HT-29 (cell line): ENCODE data around the gene SORCS2. TPM values are rescaled to one million over a fixed set of nuclear protein-coding genes. Genes with fewer than 3 reads are reported as not detected.

Source experiments
- DNase-seq: peaks from one replicate; pipeline ENCODE4 v3.0.0-alpha.2; 2015; ENCODE audit warnings: low spot score
- total RNA-seq: library from RNA; depleted of rRNA; stranded (reverse); fragments of >200 nt; shearing (Covaris generic); gene quantifications from 2 replicates; pipeline ENCODE4 v1.2.3, GENCODE V29; 2014

The SORCS2 gene
- total RNA-seq, 1 experiment from 2014 or later = not detected

DNA sequence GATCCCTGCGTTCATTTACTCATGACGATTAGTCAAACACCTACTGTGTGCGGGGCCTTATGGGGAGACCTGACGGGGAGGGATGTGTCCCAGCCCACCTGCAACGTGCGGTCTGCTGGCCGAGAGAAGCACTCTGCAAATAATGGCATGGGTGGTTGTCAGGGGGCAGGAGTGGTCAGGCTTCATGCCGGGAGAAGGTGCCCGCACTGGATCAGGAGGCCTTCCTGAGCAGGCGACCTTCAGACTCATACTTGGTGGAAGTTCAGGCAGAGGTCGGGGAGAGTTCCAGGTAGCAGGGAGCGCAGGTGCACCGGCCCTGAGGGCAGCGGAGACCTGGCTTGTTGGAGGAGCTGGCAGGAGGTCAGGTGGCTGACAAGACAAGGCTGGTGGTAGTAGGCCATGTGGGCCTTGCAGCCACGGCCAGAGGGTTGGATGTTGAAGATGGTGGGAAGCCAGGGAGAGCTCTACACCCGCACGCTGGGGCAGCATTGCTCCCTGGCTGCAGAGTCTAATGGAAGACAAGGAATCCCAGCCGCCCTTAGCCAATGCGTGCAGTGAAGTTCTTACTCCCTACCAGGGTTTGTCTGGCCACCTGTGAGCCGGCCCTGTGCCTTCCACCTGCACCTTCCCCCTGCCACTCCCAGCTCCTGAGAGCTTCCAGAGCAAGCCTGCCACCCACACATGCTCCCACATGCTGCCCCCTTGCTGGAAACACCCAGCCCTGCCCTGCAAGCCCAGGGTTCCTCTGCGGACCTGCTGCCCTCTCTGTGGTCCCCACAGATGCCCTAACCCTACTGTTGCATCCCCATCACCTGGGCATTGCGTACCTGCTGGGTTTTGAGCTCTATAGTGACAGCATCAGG, 145.1 kb downstream of the SORCS2 start:
- no peak for DNase-seq

DNA sequence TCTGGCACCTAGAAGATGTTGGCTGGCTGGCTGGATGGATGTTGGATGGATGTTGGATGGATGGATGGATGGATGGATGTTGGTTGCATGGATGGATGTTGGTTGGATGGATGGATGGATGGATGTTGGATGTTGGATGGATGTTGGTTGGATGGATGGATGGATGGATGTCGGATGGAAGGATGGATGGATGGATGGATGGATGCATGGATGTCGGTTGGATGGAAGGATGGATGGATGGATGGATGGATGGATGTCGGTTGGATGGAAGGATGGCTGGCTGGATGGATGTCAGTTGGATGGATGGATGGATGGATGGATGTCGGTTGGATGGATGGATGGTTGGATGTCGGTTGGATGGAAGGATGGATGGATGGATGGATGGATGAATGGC, 145.7 kb downstream of the SORCS2 start:
- no peak for DNase-seq

DNA sequence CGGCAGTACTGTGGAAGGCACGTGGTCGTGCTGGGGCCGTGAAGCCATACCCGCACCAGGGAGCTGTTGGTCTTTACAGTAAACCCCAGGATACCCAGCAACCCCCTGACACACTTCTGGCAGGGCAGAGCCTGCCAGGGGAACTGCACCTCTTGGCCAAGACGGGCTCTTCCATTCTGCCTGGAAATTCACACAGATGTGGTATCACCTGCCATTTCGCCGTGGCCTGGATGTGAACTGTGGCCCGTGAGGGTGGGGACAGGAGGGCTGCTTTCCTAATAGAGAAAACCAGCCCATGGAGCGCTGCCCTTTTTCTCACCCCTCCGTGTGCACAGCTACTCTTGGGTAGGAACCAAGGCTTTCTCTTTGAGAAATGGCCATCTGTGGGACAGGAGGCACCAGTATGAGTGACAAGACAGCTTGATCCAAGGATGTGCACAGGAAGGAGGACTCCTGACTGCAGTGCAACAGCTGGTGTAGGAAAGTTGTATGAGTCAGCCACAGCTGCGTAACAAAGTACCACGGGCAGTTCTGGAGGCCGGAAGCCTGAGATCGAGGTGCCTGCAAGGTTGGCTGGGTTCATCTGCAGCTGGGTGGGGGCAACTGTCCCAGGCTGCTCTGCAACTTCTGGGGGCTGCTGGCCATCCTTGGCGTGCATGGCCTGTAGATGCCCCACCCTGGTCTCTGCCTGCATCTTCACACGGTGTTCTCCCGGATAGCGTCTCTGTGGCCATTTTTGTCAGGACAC, 146.7 kb downstream of the SORCS2 start:
- no peak for DNase-seq

DNA sequence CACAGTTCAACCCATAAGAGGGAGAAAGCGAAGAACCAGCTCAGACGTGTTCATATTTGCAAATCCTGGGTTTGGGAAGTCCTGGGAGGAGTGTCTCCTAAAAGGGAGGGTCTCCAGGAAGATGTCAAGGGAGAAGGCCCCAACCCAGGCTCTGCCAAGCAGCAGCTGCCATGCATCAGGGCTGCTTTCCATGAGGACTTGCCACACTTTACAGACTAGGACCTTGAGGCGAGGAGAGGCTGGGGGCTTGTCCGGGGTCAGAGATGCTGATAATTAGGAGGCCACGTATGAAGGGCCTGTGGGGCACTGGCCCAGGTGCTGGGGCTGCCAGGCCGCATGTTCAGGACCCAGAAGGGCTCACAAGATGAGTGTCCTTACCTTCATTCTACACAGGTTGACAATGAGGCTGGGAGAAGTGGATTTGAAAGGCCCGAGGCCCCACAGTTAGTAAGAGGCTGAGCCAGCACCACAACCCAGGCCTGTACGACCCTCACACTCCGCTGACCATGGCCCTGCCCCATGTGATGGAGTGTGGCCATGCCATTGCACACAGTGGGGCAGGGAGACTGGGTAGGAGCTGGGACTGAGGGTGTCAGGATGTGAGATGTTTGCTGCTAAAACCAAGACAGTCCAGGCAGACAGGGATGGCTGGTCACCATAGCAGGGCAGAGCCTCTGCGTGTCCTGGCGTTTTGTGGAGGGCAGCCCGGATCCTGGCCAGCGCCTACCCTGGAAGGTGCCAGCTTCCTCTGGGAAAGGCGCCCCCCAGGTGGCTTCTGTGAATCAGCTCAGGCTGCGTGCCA, 147.6 kb downstream of the SORCS2 start:
- DNase-seq = no peak

DNA sequence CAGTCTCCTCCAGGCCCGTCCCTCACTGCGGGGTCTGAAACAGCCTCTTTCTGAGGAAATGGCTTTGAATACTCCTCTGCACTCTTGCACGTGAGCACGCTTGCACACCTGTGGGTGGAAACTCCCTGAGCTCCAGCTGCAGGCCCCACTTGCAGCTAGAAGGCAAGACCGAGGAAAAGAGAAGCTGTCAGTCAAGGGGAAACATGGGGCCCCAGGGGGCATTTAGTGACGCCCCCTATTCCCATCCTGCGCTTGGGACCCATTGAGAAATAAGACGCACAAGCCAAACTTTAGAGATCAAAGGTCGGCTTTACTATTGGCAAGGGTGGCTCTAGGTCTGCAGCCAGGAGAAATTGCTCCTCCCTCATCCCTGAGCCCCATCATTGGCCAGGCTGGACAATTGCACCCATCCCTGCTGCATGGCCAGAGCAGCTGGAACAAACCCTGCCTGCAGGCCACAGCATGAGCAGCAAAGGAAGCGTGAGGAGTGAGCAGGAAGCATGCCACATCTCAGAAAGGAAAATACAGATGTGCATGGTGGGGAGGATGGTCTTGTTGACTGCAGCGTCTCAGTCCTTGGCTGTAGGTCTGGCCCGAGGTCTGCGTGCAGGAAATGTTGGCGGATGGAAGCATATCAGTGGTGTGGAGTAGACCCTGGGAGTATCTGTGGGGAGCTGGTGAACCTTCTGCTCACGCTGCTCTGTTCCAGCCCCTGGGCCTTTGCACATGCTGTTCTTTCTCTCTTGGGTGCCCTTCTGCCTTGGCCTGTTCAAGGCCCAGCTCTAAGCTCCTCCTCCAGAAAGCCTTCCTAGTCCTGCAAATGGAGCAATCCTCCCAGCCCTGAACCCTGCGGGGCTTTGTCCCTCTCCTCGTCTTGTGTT, 148.5 kb downstream of the SORCS2 start:
- no peak for DNase-seq

DNA sequence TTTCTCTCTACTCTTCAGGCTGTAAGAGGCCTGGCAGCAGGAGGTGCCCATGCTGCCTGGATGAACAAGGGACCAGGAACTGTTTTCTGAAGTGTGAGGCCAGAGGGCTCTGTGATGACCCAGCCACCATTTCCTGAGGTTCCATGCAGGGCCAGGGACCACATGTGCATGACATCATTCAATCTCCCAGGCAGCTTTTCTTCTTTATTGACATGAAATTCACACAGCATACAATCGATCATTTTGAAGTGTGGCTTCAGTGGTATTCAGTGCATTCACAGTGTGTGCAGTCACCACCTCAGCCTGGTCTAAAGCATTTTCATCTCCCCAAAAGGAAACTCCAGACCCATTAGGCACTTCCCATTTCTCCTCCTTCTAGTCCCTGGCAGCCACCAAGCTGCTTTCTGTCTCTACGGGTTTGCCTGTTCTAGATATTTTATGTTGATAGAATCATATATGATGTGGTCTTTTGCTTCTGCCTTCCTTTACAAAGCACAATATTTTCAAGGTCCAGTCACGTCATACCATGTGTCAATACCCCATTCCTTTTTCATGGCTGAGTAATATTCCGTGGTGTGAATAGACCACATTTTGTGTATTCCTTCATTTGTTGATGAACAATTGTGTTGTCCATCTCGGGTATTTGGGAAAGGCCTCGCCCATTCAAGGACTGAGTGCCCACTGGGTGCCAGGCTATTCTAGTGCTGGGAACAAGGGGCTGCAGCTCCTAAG, 149.3 kb downstream of the SORCS2 start:
- DNase-seq = no peak

DNA sequence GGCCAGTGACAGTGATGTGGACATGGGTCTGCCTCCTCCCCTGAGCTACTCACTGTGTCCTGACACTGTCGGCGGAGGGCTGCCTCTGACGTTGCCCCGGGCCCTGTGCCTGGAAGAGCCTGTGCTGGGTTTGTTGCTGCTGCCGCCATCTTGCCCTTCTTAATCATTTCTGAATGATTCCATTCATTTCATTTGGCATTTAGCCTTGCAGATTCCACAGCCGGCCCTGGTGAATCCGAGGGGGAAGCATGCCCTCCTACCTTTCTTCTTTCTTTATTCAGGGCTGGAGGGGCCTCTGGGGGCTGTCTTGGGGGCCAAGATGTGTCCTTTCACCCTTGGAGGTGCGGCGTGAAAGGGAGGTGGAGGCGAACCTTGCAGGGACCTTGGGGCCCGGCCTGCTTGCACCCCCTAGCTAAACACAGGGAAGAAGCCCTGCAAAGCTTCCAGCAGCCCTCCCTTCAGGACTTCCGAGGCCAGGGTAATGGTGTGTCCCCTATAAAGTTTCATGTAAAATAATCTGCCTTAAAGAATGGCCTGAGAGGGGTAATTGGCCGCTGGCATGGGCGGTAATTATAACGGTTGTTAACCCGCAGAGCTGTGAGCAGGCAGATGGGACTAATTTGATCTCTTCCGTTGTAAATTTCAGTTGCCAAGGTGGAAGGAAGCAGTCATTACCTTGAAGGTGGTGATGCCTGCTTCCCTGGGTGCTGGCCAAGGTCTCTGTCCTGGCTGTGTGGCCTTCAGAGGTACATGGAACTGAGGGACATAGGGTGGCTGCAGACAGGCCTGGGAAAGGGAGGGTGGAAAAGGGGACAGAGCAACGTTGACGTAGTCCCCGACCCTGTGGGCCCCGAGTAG, 150.1 kb downstream of the SORCS2 start:
- no peak for DNase-seq

DNA sequence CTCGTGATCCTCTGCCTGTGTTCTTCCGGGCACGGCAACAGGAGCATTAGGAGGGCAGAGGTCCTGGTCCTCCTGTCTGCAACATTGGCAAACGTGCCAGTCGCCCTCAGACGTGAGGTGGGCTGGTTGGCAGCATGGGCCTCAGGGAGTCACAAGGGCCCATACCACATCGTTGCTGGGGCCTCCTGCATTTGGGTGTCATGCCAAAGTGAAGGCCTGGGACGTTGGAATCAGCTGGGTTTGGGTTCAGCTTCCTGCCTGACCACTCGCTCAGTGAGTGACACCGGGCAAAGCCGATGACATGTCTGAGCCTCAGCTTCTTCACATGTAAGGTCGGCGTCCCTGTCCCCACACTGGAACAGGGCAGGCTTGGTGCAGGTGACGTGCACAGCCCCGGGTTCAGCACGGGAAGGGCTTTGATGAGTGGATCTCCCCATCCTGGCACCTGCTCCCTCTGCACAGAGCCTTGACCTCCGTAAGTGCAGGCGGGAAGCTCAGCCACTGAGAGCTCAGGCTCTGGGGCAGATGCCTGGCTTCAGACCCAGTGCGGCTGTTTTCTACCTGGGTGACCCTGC, 150.8 kb downstream of the SORCS2 start:
- no peak for DNase-seq

DNA sequence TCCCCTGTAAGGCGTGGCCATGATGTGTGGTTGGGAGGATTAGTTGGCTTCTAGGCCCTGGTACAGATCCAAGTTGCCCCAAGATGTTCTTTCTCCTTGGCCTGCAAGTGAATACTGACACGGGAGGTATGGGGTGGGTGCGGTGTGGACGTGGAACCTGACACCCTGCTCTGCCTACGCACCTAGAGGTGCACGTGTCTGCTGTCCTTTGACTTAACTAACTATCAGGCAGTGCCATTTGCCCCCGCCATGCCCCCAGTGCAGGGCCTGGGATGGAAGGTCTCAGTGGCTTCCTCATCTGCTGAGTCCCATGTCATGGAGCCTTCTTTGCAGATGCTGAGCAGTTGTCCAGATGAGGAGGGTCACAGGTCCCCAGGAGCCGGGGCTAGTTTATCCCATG, 151.6 kb downstream of the SORCS2 start:
- no peak for DNase-seq

DNA sequence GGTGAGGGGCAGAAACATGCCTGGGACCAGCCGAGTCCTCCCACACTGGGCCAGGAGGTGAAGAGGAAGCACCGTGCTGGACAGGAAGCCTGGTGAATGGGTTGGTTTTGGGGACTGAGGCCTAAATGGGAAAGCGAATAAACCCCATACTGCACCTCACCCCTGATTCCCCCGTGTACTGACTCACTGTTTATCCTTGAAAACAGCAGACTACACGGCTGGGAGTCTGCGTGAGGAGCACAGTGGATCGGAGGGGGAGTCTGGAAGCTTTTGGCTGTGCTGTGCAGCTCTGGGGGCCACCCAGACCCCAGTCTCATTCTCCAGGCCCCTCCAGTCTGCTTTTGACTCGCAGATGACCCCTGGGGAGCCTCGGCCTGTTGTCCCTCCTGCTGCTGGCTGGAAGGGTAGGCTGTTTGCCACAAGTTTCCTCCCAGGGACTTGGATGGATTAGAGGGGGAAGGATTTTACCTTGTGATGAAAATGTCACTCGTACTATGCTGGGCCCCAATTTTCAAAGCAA, 152.4 kb downstream of the SORCS2 start:
- no peak for DNase-seq

DNA sequence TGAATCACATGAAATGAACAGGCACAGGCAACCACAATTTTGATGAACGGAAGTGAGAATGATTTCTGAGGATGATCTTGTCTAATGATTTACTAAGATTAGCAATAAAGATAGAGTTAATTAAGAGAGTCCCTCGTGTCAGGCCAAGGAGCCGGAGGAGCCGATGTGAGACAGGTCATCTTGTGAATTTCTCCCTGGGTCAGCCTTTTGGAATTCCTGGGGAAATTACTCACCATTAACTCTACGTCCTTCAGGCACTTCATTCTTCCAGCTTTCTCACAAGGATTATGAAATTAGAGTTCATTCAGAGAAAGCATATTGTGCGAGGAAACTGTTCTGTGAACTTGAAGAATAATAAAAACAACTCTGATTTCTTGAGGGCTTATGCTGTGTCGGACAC, 155.6 kb downstream of the SORCS2 start:
- DNase-seq = no peak

DNA sequence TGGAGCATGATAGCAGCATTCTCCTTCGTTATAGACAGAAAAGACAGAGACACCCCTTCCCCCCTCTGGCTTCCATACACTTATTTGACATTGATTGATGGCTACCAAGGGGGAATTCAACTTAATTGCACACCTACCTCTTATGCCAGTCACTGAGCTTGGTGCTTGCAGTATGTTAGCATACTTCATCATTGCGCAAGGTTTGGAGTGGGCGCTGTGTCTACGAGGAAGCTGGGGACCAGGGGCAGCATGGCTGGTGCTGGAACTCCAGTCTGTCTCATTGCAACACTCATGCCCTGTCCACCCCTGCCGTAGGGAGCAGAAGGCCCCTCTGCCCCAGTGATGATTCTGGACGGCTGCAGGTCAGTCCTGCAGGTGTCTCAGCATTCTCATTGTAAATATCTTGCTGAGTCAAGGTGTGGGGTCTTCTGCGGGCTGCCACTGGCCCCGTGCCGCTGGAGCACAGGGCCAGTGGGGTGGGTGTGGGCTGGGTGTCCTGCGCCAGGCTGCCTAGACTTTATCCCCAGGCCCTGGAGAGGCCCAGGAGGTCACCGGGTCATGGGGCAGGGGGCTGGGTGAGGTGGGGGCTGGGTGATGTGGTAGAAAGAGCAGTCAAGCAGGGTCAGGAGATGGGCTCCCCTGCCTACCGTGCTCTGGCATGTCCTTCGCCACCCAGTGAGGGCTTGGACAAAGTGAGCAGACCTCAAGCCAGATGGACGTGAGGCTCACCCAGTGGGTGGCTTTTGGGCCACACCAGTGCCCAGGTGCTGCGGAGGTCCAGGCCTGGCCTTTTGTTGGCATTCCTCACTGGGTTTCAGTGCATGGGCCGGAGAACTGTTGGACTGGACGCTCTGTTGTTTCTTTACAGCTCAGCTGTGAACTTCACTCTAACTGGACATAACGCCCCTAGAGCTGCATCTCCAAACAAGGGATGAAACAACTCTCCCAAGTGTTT, 156.9 kb downstream of the SORCS2 start:
- no peak for DNase-seq

DNA sequence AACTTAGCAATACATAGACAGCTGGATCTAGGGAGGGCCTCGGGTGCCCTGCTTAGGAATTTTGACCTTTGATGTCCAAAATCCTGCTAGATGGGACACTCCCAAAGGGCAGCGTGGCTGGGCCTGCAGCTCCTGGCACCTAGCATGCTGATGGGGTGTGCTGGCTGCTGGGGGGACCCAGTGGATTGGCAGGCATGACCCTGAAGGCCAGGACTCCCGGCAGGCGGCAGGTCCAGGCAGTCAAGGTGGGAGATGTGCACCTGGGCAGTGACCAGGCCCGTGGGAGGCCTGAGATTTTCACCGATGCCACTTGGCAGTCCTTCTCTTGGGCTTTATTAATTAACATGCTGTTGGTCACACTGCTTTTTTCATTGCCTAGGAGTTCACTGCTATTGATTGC, 158.1 kb downstream of the SORCS2 start:
- DNase-seq = no peak

DNA sequence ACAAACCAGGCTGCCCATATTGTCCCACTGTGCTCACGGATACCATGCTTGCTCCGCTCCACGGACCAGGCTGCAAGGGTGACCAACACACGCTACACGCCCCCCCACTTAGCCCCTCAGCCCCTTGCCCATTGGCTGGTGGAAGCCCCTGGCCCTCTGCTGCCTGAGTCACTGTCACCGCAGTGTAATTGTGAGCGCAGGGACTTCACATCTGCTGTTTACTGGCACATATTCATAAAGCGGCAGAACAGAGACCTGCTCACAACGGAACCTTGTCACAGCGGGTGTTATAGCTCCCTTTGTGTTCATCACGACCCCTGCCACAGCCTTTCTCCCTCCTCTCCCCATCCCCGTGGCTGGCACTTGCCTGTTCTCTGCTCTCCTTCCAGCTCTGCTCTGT, 158.7 kb downstream of the SORCS2 start:
- no peak for DNase-seq

DNA sequence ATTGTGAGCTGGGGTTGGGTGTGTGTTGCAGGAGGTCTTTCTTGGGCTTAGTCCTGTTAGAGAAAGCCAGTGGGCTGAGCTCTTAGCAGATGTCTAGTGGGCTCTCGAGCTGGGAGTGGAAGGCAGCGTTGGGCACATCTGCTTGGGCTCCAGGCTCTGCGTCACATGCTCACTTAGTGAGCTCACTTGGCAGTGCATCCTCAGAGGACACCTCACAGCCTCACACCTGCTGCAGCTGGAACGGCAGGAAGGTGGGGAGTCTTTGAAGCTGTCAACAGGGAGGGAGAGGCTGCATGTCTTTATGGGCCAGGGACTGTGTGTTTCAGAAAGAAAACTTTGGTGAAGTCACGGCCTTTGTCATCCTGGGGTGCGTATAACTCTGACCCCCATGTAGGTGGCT, 160.1 kb downstream of the SORCS2 start:
- DNase-seq = no peak

DNA sequence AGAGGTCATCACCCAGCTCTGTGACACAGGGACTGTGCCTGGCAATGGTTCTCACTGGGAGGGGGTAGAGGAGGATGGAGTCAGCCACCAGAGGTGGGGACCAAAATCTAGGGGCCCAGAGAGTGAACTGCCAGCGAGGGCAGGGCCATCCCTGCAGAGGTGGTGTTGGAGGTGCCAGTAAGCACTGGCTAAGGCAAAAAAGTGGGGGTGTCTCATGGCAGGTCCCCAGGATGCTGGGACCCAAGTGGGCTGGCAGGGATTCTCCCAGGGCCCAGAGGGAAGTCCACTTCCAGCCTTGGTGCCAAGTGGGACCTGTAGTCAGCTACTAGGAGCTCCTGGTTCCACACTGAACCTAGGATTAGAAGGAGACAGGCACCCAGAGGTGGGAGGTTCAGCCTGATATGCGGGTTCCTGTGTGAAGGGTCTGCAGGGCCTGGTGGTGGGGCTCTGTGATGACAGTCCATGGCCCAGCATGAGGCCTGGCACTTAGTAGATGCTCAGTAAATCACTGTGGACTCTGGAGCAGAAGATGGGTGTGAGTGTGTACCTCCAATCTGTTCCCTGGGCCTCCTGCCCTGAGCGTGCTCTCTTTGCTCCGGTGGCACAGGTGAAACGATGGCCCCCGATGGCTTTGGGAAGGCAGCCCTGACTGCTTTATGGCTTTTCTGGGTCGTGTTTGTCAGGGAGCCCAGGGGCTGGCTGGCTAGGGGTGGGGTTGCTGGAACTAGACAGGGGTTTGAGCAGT, 160.9 kb downstream of the SORCS2 start:
- DNase-seq = no peak
